PC-3 (cell line): Measurements from ENCODE around the gene PSMD5. TPM values are rescaled to one million over a fixed set of nuclear protein-coding genes. Genes with fewer than 3 reads are reported as not detected.

ENCODE experiments used
- ATAC-seq: fragments of 200-7000 bp; cut with Tn5 transposase; 2 replicates; pipeline ENCODE4 v1.9.1; 2020; ENCODE audit warnings: mild to moderate bottlenecking, moderate library complexity
- BruUV-seq: library from RNA; stranded (reverse); fragments of 400-500 nt; replicated peaks from 2 replicates; lab custom pipeline; 2021; lab: Mats Ljungman, UMichigan
- CTCF ChIA-PET: fragments of 300-600 bp; sonication (Branson Sonifier 250); formaldehyde crosslinking; loops from one replicate; lab custom pipeline; 2022; ENCODE audit warnings: antibody characterized with exemption; lab: Charles Lee
- POLR2A ChIA-PET: fragments of 300-600 bp; sonication (Branson Sonifier 250); formaldehyde crosslinking; loops from one replicate; lab custom pipeline; 2022; ENCODE audit warnings: antibody characterized with exemption; ENCODE audit not compliant: unreplicated experiment; lab: Charles Lee
- DNase-seq: peaks from one replicate; pipeline ENCODE4 v3.0.0-alpha.2; 2015
- H2AFZ ChIP-seq: fragments of 300-600 bp; sonication (generic); 2 replicates; pipeline ENCODE4 v1.6.0; 2016; ENCODE audit warnings: antibody characterized with exemption, low read length
- H3F3A ChIP-seq: fragments of 300-600 bp; sonication (generic); one replicate; pipeline ENCODE4 v1.6.0; 2017; ENCODE audit warnings: antibody characterized with exemption, low read length, control low read depth, mild to moderate bottlenecking; ENCODE audit not compliant: unreplicated experiment
- H3K27ac ChIP-seq: fragments of 300-600 bp; sonication (generic); 2 replicates; pipeline ENCODE4 v1.5.1; 2016; ENCODE audit warnings: mild to moderate bottlenecking, low read length
- H3K27me3 ChIP-seq: fragments of 300-600 bp; sonication (generic); 2 replicates; pipeline ENCODE4 v1.6.1; 2016; ENCODE audit warnings: low read length, mixed read lengths
- H3K36me3 ChIP-seq: fragments of 300-600 bp; sonication (generic); 2 replicates; pipeline ENCODE4 v1.6.1; 2016; ENCODE audit warnings: low read depth, mixed run types, low read length, mixed read lengths
- H3K4me1 ChIP-seq: fragments of 300-600 bp; sonication (generic); 2 replicates; pipeline ENCODE4 v1.5.1; 2016; ENCODE audit warnings: low read length; ENCODE audit not compliant: insufficient read depth
- H3K4me2 ChIP-seq: fragments of 300-600 bp; sonication (generic); 2 replicates; pipeline ENCODE4 v1.6.0; 2016; ENCODE audit warnings: low read length
- H3K4me3 ChIP-seq: fragments of 300-600 bp; sonication (generic); 2 replicates; pipeline ENCODE4 v1.5.1; 2016; ENCODE audit warnings: mild to moderate bottlenecking, low read length, mixed read lengths
- H3K79me2 ChIP-seq: fragments of 300-600 bp; sonication (generic); 2 replicates; pipeline ENCODE4 v1.6.1; 2017; ENCODE audit warnings: low read length, mixed read lengths
- H3K9ac ChIP-seq: fragments of 300-600 bp; sonication (generic); 2 replicates; pipeline ENCODE4 v1.6.0; 2016; ENCODE audit warnings: mild to moderate bottlenecking, low read length
- H3K9me2 ChIP-seq: fragments of 300-600 bp; sonication (generic); replicated peaks from 2 replicates; pipeline ENCODE4 v1.6.1; 2016; ENCODE audit warnings: mixed run types, low read length, mixed read lengths
- H3K9me3 ChIP-seq: fragments of 300-600 bp; sonication (generic); 2 replicates; pipeline ENCODE4 v1.6.1; 2016; ENCODE audit warnings: low read length, mixed read lengths
- H4K20me1 ChIP-seq: fragments of 300-600 bp; sonication (generic); 2 replicates; pipeline ENCODE4 v1.6.1; 2016; ENCODE audit warnings: low read length, mixed read lengths
- CTCF ChIP-seq: fragments of 300-600 bp; sonication (generic); conservative IDR thresholded peaks from 2 replicates; pipeline ENCODE4 v1.5.1; 2017; ENCODE audit warnings: antibody characterized with exemption, low read depth, mild to moderate bottlenecking, low read length
- EZH2 ChIP-seq: fragments of 300-600 bp; sonication (generic); IDR thresholded peaks from one replicate; pipeline ENCODE4 v1.6.1; 2017; ENCODE audit warnings: antibody characterized with exemption, mild to moderate bottlenecking, low read length; ENCODE audit not compliant: unreplicated experiment
- EZH2phosphoT487 ChIP-seq: fragments of 300-600 bp; sonication (generic); IDR thresholded peaks from 2 replicates; pipeline ENCODE4 v1.6.1; 2018; ENCODE audit warnings: mild to moderate bottlenecking, antibody characterized with exemption, low read length, borderline replicate concordance
- intact Hi-C: fragments of 100-400 bp; cut with micrococcal nuclease; formaldehyde crosslinking; loops from 2 replicates; pipeline ENCODE4 v1.9.0; 2023
- total RNA-seq: library from RNA; depleted of rRNA; stranded (reverse); fragments of >200 nt; gene quantifications from 2 replicates; pipeline ENCODE4 v1.2.3, GENCODE V29; 2014; rRNA removed

Gene PSMD5
- total RNA-seq, 1 experiment from 2014 or later = 23.4 TPM

GRCh38 chr9:120767451-120767850 is 75.3 kb downstream of the PSMD5 start:
- H3F3A ChIP-seq = peaks cover 12% of the 10 kb centered on the region
- no peaks in the 10 kb centered on the region for H3K9me2 ChIP-seq
- no peaks in the 10 kb centered on the region for H3K9me3 ChIP-seq
- TF ChIP-seq CTCF = no peak
- no peak for TF ChIP-seq EZH2phosphoT487
- TF ChIP-seq EZH2 = no peak
- POLR2A ChIA-PET = no interaction called here
- H3K36me3 ChIP-seq = peaks cover 20% of the 10 kb centered on the region
- DNase-seq (peak; percentile 89), ATAC-seq (peak; percentile 91)
- no peak overlapping the region for H2AFZ ChIP-seq
- peaks cover 5% of the 10 kb centered on the region; the same call in 1 of the 2 replicates for H4K20me1 ChIP-seq
- intact Hi-C loops = no loop called here
- H3K27ac ChIP-seq = peak overlapping the region; percentile 75
- peak overlapping the region; percentile 34; the same call in 1 of the 2 replicates for H3K4me3 ChIP-seq
- peak overlapping the region; percentile 67 for H3K4me2 ChIP-seq
- BruUV-seq = no TSS peak
- no peak overlapping the region for H3K9ac ChIP-seq
- no peaks in the 10 kb centered on the region for H3K27me3 ChIP-seq
- CTCF ChIA-PET = interaction anchor here (0.7 kb wide), 1 partner anchor 100 kb away, joined by 3 read pairs; no protein-coding TSS in a partner anchor
- H3K4me1 ChIP-seq = peaks cover 21% of the 10 kb centered on the region
- H3K79me2 ChIP-seq = no peaks in the 10 kb centered on the region; the same call in 1 of the 2 replicates

Other genes with a start within 250 kb of the PSMD5 start
- gene MEGF9, start 128.5 kb downstream of the PSMD5 start, total RNA-seq = 2.6 and 3.1 TPM in 2 replicates
- 25.0 and 30.5 TPM in 2 replicates for gene FBXW2, start 49.5 kb downstream of the PSMD5 start, total RNA-seq
- 101 and 104 TPM in 2 replicates for gene PHF19, start 34.3 kb upstream of the PSMD5 start, total RNA-seq
- gene TRAF1, start 83.9 kb upstream of the PSMD5 start, total RNA-seq = 0.15 and 0.29 TPM in 2 replicates
- 1.6 and 2.9 TPM in 2 replicates for gene C5, start 207.4 kb upstream of the PSMD5 start, total RNA-seq
- gene CNTRL, start 232.0 kb upstream of the PSMD5 start, total RNA-seq = 6.0 and 7.9 TPM in 2 replicates